OCI-LY1 (cell line): ENCODE results near the gene RET.

ENCODE experiments used
- H2AFZ ChIP-seq: fragments of 200-600 bp; sonication (generic), shearing (Covaris generic); 2 replicates; pipeline ENCODE4 v1.6.0; 2014; ENCODE audit warnings: antibody characterized with exemption, mild to moderate bottlenecking, low read length
- H3F3A ChIP-seq: fragments of 200-600 bp; sonication (generic), shearing (Covaris generic); 2 replicates; pipeline ENCODE4 v1.6.0; 2014; ENCODE audit warnings: mild to moderate bottlenecking, antibody characterized with exemption, low read length, moderate library complexity; ENCODE audit not compliant: insufficient read depth
- H3K27ac ChIP-seq: fragments of 200-600 bp; sonication (generic); 2 replicates; pipeline ENCODE4 v1.5.1; 2014; ENCODE audit warnings: low read length, mixed run types, mild to moderate bottlenecking, low read depth; ENCODE audit not compliant: poor library complexity, severe bottlenecking
- H3K27me3 ChIP-seq: fragments of 200-600 bp; sonication (generic); 2 replicates; pipeline ENCODE4 v1.6.0; 2014; ENCODE audit warnings: antibody characterized with exemption, mild to moderate bottlenecking, low read length, moderate library complexity; ENCODE audit not compliant: insufficient read depth
- H3K36me3 ChIP-seq: fragments of 200-600 bp; sonication (generic); 2 replicates; pipeline ENCODE4 v1.6.1; 2014; ENCODE audit warnings: mild to moderate bottlenecking, antibody characterized with exemption, low read length, moderate library complexity, mixed read lengths; ENCODE audit not compliant: insufficient read depth
- H3K4me1 ChIP-seq: fragments of 200-600 bp; sonication (generic); 2 replicates; pipeline ENCODE4 v1.5.1; 2014; ENCODE audit warnings: mild to moderate bottlenecking, low read length, moderate library complexity; ENCODE audit not compliant: insufficient read depth, severe bottlenecking
- H3K4me2 ChIP-seq: fragments of 200-600 bp; sonication (generic), shearing (Covaris generic); 2 replicates; pipeline ENCODE4 v1.6.1; 2014; ENCODE audit warnings: low read length
- H3K4me3 ChIP-seq: fragments of 200-600 bp; sonication (generic); 2 replicates; pipeline ENCODE4 v1.5.1; 2014; ENCODE audit warnings: low read length, low read depth, mild to moderate bottlenecking, mixed read lengths; ENCODE audit not compliant: poor library complexity, severe bottlenecking
- H3K79me2 ChIP-seq: fragments of 200-600 bp; shearing (Covaris generic); 2 replicates; pipeline ENCODE4 v1.6.1; 2016; ENCODE audit warnings: mixed run types, low read length, mixed read lengths; ENCODE audit not compliant: insufficient read depth
- H3K9ac ChIP-seq: fragments of 200-600 bp; sonication (generic), shearing (Covaris generic); 2 replicates; pipeline ENCODE4 v1.6.1; 2014; ENCODE audit warnings: mild to moderate bottlenecking, low read length, mixed read lengths
- H3K9me2 ChIP-seq: fragments of 200-600 bp; sonication (generic), shearing (Covaris generic); 2 replicates; pipeline ENCODE4 v1.6.1; 2014; ENCODE audit warnings: low read depth, mild to moderate bottlenecking, low read length, mixed read lengths
- H3K9me3 ChIP-seq: fragments of 200-600 bp; shearing (Covaris generic); 2 replicates; pipeline ENCODE4 v1.6.1; 2014; ENCODE audit warnings: low read length, mixed read lengths
- H4K20me1 ChIP-seq: fragments of 200-600 bp; sonication (generic), shearing (Covaris generic); 2 replicates; pipeline ENCODE4 v1.6.0; 2016; ENCODE audit warnings: mild to moderate bottlenecking, low read length; ENCODE audit not compliant: insufficient read depth
- CTCF ChIP-seq: fragments of 200-600 bp; sonication (generic), shearing (Covaris generic); IDR thresholded peaks from 2 replicates; pipeline ENCODE4 v1.5.1; 2017; ENCODE audit warnings: mild to moderate bottlenecking, antibody characterized with exemption, low read length, moderate library complexity, mixed read lengths
- EZH2 ChIP-seq: fragments of 200-600 bp; sonication (generic), shearing (Covaris generic); IDR thresholded peaks from 2 replicates; pipeline ENCODE4 v1.8.0; 2017; ENCODE audit warnings: borderline replicate concordance, mixed run types, mild to moderate bottlenecking, antibody characterized with exemption, low read length, moderate library complexity, mixed read lengths

Gene RET

GRCh38 chr10:43131906-43132305, 55.0 kb downstream of the RET start:
- no peaks in the 10 kb centered on the region for H3K79me2 ChIP-seq
- H3F3A ChIP-seq = no peaks in the 10 kb centered on the region
- H3K4me2 ChIP-seq = no peak overlapping the region
- H3K9me3 ChIP-seq = no peaks in the 10 kb centered on the region
- H2AFZ ChIP-seq = no peak overlapping the region
- H3K9ac ChIP-seq = no peak overlapping the region
- H3K27me3 ChIP-seq = peaks cover 5% of the 10 kb centered on the region
- TF ChIP-seq EZH2 = no peak
- no peak for TF ChIP-seq CTCF
- H3K4me3 ChIP-seq = no peak overlapping the region
- peaks cover 2% of the 10 kb centered on the region for H3K4me1 ChIP-seq
- H4K20me1 ChIP-seq = no peaks in the 10 kb centered on the region
- H3K36me3 ChIP-seq = no peaks in the 10 kb centered on the region
- no peaks in the 10 kb centered on the region for H3K9me2 ChIP-seq
- no peak overlapping the region for H3K27ac ChIP-seq

- H3K79me2 ChIP-seq = no peaks in the 10 kb centered on the region
- H3K4me2 ChIP-seq = no peak overlapping the region
- TF ChIP-seq EZH2 (no peak), CTCF (no peak)
- H3K36me3 ChIP-seq = no peaks in the 10 kb centered on the region; the same call in 1 of the 2 replicates
- no peak overlapping the region for H3K27ac ChIP-seq
- no peaks in the 10 kb centered on the region for H3K9me3 ChIP-seq
- H3K4me1 ChIP-seq = peaks cover 10% of the 10 kb centered on the region
- H4K20me1 ChIP-seq = no peaks in the 10 kb centered on the region
- peaks cover 5% of the 10 kb centered on the region for H3K27me3 ChIP-seq
- no peak overlapping the region for H3K9ac ChIP-seq
- H3F3A ChIP-seq = no peaks in the 10 kb centered on the region
- H2AFZ ChIP-seq = no peak overlapping the region
- no peaks in the 10 kb centered on the region for H3K9me2 ChIP-seq
- no peak overlapping the region for H3K4me3 ChIP-seq
These were observed 56.3 kb downstream of the RET start for GRCh38 chr10:43132867-43133787.

GRCh38 chr10:43134126-43134905, 57.4 kb downstream of the RET start:
- Histone ChIP-seq H4K20me1 (no peaks in the 10 kb centered on the region), H2AFZ (no peak overlapping the region), H3K4me3 (no peak overlapping the region), H3K4me1 (peaks cover 17% of the 10 kb centered on the region), H3F3A (no peaks in the 10 kb centered on the region), H3K27me3 (peaks cover 5% of the 10 kb centered on the region), H3K27ac (no peak overlapping the region), H3K36me3 (no peaks in the 10 kb centered on the region; the same call in 1 of the 2 replicates), H3K9me2 (no peaks in the 10 kb centered on the region), H3K9me3 (no peaks in the 10 kb centered on the region), H3K9ac (no peak overlapping the region), H3K4me2 (no peak overlapping the region), H3K79me2 (no peaks in the 10 kb centered on the region)
- TF ChIP-seq EZH2 (no peak), CTCF (no peak)
